Measurements from ENCODE around the gene CCDC81.

DNA sequence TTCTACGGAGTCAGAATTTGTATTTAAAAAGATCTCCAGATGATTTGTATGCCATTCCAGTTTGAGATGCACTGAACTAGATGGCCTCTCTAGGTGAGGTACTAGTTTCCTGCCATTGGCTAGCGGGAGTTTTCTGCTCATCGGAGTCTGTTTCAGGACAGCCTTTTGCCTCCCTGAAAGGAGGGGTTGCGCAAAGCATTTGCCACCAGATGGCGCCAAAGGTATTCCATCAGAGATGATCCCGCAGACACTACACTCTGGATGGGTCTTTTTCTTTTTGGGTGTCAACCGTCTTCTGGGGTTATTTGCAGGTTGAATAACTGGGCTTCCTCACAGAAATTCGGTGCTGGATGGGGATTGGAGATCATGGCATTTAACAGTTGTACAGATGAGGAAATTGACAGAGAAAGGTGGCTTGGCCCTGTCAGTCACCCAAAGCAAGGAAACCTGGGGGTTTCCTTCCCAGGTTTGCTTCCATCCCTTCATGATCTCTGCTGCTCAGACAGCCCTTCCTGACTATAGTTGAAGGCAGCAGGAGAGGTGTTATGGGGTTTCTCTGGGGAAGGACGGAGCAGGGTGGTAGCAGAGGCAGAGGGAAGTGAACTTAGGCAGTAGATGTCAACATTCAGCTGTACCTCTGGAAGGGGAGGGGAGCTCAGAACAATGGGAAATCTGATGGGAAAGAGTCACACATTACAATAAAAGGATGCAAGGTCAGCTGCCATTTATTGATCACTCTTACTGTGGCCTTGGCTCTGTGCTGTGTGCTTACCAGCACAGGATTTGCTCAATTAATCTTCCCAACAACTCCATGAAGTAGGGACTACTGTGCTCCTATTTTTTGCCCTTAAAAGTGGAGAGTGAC is 81.6 kb downstream of the CCDC81 start:
- no peak for TF ChIP-seq TARDBP (IDR thresholded peaks at IDR 0.05)
- TF ChIP-seq ZNF384 (IDR thresholded peaks at IDR 0.05) = no peak
- TF ChIP-seq ARNT (IDR thresholded peaks at IDR 0.05) = no peak
- no peak for TF ChIP-seq SUZ12 (IDR thresholded peaks at IDR 0.05)
- no peak for TF ChIP-seq SP1 (IDR thresholded peaks at IDR 0.05)
- TF ChIP-seq FOXA1 (IDR thresholded peaks at IDR 0.05) = no peak
- no peak for TF ChIP-seq NFRKB (IDR thresholded peaks at IDR 0.05)
